DMS 273 (cell line): ENCODE results near the gene KLHL14.
"Not testable (repeated sequence)": the region's sequence is repeated elsewhere in the genome, so short reads cannot be mapped to it uniquely, and the experiment has no call there.

Source experiments
- DNase-seq: peaks from one replicate; lab custom pipeline; 2025; ENCODE audit not compliant: unreplicated experiment; lab: John Stamatoyannopoulos, UW

The KLHL14 gene, protein sequence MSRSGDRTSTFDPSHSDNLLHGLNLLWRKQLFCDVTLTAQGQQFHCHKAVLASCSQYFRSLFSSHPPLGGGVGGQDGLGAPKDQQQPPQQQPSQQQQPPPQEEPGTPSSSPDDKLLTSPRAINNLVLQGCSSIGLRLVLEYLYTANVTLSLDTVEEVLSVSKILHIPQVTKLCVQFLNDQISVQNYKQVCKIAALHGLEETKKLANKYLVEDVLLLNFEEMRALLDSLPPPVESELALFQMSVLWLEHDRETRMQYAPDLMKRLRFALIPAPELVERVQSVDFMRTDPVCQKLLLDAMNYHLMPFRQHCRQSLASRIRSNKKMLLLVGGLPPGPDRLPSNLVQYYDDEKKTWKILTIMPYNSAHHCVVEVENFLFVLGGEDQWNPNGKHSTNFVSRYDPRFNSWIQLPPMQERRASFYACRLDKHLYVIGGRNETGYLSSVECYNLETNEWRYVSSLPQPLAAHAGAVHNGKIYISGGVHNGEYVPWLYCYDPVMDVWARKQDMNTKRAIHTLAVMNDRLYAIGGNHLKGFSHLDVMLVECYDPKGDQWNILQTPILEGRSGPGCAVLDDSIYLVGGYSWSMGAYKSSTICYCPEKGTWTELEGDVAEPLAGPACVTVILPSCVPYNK

DNA sequence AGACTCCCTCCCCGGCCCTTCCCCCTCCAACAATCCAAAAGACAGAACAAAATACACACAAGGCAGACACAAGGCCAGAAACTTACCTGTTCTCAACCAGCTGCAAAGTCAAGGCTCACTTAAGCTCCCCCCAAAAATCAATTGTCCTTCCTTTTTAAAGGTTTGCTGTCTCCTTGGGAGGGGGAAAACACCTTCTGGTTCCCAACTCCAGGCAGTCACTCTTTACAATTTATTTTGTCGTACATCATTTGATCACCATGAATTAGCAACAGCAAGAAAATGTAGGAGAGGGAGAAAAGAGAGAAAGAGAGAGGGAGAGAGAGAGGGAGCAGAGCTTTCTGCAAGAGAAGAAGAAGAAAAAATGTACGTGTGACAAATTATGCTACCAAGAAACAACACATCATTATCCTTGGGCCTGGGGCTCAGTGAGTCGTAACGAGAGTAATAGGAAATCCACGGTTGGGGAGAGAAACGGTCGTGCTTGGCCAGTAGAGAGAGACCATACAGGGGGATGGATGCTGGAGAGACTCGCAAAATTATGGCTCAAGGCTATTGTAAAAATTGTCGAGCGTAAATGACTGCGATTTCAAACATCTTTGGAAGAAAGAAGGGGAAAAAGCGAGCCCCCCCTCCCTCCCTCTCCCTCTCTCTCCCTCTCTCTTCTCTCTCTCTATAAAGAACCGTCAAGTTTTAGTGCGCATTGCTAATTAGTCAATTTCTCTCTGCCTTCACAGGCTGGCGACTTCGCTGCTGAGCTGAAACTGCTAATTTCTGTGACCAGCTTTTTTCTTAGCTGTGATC is at the start of gene KLHL14:
TSS of gene KLHL14 (minus strand) at position 443 of the 801 bp plus-strand sequence. CDS start 2,432 bp downstream, outside the sequence.
- no peak for DNase-seq

DNA sequence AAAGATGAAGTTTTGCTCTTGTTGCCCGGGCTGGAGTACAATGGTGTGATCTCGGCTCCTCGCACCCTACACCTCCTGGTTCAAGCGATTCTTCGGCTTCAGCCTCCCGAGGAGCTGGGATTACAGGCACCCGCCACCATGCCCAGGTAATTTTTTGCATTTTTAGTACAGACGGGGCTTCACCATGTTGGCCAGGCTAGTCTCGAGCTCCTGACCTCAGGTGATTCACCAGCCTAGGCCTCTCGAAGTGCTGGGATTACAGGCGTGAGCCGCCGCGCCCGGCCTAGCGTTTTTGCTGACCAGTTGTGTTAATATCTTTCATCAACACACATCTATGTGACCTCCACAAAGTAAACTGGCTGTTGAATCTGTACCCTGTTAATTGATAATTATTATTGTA is 49.4 kb upstream of the KLHL14 start:
- DNase-seq, result no peak

DNA sequence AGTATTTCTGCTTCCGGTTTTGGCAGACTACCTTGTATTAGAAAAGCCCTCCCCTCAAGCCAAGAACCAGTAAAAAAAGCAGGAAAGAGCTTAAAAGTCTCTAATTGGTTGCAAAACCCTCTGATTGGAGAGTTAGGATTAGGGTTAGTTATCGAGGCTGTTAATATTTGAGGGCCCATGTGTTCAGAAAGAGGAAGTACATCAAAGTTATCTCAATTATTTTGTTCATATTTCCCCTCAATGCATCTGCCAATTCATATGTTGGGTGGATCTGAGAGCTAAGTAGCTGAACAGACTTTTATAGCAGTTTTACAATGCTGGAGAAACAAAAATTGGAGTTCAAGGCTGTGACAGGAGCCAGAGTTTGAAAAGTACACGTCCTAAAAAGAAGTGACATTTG is 43.1 kb upstream of the KLHL14 start:
- DNase-seq, result no peak

DNA sequence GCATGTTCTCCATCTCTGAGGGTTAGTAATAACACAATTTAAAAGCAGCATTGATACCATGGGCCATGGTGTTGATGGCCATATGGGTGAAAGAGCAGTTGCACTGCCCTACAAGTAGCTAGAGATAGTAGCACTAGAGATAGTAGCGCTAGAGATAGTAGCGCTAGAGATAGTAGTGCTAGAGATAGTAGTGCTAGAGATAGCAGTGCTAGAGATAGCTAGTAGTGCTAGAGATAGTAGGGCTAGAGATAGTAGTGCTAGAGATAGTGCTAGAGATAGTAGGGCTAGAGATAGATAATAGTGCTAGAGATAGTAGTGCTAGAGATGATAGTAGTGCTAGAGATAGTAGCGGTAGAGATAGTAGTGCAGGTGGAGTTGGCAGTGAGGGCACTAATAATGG is 39.5 kb upstream of the KLHL14 start:
- DNase-seq, result no peak

DNA sequence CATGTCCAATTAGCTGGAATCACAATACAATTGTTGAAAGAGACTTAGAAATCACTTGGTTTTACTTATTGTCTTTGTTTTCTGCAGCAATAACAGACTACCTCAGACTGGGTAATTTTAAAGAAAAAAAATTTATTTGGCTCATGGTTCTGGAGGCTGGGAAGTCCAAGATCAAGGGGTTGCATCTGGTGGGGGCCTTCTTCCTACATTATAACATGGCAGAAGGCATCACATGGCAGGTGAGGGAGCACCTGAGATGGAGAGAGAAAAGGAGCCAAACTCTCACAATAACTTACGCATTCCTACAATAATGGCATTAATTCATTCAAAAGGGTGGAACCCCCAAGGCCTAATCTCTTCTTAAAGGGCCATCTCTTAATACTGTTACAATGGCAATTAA is 37.5 kb upstream of the KLHL14 start:
- DNase-seq, result no peak

DNA sequence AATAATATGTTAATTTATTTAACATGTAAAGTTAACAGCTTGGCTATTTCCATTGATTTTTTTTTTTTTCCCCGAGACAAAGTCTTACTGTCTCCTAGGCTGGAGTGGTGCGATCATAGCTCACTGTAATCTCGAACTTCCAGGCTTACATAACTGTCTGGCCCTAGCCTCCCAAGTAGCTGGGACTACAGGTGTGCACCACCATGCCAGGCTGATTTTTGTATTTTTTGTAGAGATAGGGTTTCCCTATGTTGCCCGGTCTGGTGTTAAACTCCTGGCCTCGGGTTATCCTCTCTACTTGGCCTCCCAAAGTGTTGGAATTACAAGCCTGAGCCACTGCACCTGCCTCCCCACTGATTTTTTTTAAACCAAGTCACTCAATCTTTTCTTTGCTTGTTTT is 32.5 kb upstream of the KLHL14 start:
- DNase-seq, result no peak

DNA sequence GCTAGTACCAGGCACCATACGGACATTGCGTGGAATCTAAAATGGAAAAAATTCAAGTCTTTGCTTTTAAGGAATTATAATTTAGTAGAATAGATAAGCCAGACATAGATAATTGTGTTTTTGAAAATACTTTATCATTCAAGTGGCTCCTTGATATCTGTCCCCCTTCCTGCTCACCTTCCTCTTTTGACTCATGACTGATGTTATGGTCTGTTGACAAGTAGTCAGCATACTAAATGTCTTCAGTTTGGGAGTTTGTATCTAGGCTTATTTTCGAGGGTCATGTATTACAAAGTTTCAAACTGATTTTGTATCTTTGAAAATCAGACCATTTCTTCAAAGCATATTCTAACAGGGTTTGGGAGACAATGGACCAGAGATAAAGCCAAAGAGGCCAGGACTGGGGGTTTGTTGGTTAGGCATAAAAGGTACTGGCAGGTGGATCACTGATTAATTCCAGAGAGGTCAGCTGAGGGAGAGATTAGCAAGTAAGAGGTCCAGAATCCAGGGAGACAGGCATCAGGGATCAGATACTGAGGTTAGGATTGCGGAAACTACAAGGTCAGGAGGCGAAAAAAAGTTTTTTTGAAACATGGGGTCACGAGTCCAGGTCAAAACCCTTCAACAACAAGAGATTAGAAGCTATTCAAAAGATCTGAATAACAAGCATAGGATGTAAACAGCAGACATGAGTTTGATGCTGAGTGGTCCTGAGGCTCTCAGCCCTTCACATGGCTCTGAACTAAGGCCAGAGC is 31.5 kb upstream of the KLHL14 start:
- no peak for DNase-seq

DNA sequence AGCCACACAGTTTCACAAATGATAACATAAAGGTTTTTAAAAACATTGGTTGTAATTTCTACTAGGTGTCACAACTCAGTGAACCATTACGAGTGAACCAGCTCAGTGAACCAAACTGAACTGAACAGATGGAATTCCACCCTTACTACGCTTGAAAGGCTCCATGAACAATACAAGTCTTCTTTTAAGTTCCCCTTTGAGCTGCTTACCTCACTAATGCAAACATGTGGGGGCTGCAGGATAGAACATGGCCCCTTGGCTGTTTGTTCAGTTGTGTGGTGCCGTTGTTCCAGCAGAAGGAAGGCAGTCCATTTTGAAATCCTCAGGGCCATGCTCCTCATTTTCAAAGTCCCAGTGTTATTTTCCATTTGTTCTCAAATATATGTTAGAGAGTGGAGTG is 30.7 kb upstream of the KLHL14 start:
- DNase-seq, result no peak

DNA sequence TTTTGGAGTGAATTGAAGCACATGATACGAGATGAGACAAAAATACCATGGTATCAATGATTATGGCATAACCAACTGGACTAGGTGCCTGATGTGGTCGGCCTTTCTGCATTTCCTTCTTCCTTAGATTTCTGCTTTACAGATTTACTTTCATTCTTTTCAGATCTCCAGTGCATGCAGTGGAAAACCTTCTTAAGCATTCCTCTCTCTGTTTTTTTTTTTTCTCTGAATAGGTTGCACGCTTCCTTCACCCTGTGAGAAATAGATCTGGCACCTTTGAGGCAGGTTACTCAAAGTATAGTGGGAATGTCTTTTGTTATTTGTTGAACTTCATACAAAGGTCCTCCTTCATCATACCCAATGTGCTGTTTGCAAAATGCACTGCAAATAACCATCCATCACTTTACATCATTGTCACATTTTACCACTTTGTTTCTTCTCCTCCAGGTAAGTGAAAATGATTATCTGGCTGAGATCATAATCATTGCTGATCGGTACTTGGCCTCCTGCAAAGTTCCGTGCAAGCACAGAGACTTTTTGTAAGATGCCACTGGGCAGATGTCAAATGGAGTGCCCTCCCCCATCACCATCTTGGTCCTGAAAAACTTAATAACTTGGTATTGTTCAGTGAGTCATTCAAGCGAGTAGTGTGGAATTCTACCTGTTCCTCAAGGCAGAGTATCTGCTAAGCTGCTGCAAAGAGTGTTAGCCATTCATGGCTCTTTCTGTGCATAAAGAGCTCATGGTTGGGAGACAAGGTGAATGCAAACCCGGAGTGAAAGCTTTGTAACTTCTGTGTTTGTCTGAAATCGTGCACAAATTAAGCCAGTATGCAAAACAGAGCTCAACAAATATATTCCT is 30.0 kb upstream of the KLHL14 start:
- DNase-seq, result no peak

DNA sequence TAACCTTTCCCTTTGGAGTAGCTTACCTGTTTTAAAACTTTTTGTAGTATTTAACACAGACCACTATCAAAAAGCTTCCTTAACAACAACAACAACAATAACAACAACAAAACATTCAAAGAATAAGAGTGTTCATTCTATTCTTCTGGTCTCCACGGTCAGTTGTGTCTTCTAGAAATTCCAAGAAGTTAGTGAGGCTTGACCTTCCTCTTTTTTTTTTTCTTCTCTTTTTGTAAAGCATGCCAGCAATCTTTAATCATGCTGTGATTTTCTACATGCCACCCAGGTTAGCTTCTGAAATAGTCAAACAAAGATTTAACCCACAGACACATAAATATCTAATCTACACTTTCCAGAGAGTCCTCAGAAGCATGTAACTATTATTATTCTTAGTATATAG is 28.4 kb upstream of the KLHL14 start:
- no peak for DNase-seq

DNA sequence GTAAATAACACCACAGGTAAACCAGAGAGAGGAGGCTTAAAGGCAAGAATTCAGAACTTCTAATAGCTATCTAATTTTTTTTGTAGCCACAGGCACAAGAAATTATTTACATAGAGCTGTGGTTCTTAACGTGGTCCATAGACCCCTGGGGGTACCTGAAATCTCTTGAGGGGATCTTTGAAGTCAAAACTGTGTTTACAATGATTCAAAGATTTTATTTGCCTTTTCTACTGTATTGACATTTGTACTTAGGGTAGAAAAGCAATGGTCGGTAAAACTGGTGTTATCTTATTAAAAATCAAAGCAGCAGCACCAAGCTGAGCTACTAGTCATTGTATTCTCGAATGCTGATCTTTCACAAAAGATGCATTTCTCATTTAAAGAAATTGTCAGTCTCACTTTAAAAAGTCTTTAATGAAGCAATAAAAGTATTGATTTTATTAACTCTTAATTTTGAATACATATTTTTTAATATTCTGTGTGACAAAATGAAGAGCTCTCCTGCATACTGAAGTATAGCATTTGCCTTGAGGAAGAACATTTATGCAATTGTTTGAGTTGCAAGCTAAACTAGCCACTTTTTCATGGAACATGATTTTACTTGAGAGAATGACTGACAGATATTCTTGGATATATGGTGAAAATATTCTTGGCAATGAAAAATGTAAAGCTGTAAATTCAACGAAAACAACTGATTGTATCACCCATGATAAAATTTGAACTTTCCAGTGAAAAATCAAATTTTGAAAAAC is 25.6 kb upstream of the KLHL14 start:
- no peak for DNase-seq

DNA sequence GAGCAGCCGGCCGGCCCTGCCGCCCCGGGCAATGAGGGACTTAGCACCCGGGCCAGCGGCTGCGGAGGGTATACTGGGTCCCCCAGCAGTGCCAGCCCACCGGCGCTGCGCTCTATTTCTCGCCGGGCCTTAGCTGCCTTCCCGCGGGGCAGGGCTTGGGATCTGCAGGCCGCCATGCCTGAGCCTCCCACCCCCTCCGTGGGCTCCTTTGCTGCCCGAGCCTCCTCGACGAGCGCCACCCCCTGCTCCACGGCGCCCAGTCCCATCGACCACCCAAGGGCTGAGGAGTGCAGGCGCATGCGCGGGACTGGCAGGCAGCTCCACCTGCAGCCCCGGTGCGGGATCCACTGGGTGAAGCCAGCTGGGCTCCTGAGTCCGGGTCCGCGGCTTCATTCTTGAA is 21.8 kb upstream of the KLHL14 start:
- not testable (repeated sequence) for DNase-seq

DNA sequence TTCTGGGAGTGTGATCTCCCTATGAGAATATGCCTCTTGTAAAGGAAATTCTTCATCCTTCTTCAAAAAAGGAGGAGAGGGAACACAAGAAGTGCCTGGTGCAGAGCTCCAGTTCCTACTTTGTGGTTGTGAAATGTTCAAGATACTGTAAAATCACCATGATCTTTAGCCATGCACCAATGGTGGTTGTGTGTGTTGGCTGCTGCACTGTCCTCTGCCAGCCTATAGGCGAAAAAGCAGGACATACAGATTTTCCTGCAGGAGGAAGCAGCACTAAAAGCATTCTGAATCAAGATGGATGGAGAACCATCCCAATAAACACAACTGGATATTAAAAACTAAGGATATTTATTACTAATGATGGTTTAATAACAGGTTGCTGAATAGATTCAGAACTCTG is 6.2 kb upstream of the KLHL14 start:
- DNase-seq, result no peak

DNA sequence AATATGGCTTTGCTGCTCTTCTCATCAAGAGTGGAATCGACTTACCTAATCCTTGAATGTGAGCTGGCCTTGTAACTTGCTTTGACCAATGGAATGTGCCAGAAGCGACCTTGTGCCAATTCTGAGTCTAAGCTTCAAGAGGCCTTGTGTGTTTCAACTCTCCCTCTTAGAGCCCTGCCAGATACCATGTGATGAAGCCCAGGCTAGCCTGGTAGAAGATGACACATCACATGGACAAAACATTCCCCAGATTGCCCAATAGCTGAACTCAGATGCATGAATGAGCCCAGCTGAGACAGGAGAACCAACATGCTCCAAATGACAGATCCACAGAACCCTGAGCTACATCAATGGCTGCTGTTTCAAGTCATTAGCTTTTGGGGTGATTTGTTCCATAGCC is 4.2 kb upstream of the KLHL14 start:
- no peak for DNase-seq

DNA sequence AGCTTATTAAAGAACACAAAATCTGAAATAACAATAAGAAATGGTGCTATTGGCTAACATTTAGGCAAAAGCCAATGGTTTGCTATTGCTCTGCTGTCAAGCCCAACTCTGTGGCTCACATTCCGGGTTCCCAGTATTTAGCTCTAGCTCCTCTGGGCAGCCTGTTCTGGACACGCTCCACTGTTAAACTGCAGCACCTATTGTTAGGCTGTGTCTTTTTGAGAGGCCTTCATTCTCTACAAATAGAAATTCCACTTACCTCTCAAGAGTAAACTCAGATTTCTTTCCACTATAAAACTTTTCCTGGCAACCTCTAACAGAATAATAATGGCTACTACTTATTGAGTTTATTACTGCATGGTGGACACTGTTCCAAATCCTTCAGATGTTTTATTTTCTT is 3.7 kb upstream of the KLHL14 start:
- DNase-seq, result no peak

DNA sequence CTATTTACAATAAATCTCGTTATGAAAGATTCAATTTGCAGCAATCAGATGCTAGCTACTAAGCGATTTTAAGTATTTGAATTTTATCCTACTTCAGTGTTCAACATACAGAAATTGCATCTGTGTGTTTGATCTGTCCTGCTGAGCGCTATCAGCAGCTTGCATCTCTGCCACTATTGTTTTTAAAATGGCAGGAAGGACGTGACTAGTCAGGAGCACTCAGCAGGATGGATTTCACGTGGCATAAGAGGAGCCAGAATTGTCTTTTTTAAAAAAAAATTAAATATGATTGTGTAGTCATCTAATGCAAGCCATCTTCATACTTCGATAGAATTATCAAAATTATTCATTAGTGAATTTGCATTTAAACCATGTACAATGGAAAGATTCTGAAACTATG is 2.8 kb upstream of the KLHL14 start:
- no peak for DNase-seq

DNA sequence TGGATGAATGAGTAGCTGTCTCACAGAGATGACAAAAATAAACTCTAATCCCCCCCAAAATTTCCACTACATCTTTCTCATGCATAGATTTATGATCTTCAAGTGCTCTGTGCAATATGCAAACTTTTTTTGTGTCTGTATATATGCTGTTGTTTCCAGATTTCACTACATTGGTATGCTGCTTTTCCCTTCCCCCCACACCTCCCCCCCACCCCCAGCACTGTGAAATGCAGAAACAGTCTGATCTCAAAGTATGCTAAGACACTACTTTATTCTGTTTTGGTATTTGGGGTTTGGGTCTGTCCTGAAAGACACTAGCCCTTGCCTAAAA is 524 bp upstream of the KLHL14 start:
- DNase-seq, result no peak

DNA sequence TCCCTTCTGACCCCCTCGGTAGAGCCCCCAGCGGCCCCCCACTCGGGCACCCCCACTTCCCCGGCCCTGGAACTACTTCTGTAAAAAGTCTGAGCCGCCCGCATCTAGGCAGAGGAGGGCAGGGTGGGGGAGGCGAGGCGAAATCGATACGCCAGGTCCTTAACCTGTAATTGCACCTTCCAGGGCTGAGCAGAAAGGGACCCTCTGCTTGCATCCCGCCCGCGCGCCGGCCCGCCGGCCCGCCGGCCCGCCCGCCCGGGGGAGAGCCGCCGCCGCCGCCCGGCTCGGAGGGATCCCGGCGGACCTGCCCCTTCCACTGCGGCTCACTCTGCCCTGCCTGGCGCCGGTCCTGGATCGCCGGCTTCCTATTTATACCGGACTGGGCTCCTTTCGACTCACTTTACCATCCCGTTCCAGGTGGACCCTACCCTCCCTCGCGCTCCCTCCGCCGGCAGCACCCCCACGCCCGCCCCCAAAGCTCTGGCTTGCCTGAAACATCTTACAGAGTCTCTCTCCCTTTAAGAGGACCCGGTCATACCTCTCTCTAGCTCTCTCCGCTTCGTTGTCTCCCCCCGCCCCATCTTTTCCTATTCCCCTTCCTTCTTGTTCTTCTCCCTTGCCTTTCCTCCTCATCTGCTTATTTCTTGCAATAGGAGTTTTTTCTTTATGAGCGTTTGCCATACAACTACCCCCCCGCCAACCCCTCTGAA is 797 bp downstream of the KLHL14 start:
- DNase-seq, result peak; percentile 23

DNA sequence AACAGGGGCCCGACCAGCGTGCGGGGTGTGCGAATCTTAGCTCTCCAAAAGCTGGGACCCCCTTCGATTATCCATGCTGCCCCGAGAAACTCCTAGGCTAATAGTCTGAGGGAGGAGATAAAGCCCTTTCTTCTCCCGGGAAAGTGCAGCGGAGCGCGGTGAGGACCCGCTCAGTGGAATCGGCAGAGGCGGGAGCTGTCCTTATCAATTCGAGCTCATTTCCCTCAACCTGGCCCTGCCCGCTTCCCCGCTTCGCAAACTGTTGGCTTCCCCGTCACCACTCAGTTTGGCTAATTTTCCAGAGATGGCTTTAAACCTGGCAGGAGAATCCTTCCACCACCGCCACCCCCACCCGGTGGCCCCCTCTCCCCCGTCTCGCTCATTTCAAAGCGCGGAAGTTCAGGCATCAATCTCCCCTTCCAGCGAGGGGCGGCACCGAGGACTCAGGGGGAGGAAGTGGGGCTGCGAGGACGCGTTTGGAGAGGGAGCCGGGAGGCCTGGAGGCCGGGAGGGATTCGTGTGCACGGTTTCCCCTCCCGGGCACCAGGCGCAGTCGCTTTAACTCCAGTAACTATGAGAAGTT is 1.6 kb downstream of the KLHL14 start:
- peak; percentile 26 for DNase-seq
